AML-193 (cell line): Measurements from ENCODE around the gene PAQR5.
"Not testable (repeated sequence)": the region's sequence is repeated elsewhere in the genome, so short reads cannot be mapped to it uniquely, and the experiment has no call there.

ENCODE experiments used
- DNase-seq, 2 experiments: peaks; one replicate each; lab custom pipeline; 2025; lab: John Stamatoyannopoulos, UW

PAQR5 gene, protein sequence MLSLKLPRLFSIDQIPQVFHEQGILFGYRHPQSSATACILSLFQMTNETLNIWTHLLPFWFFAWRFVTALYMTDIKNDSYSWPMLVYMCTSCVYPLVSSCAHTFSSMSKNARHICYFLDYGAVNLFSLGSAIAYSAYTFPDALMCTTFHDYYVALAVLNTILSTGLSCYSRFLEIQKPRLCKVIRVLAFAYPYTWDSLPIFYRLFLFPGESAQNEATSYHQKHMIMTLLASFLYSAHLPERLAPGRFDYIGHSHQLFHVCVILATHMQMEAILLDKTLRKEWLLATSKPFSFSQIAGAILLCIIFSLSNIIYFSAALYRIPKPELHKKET

DNA sequence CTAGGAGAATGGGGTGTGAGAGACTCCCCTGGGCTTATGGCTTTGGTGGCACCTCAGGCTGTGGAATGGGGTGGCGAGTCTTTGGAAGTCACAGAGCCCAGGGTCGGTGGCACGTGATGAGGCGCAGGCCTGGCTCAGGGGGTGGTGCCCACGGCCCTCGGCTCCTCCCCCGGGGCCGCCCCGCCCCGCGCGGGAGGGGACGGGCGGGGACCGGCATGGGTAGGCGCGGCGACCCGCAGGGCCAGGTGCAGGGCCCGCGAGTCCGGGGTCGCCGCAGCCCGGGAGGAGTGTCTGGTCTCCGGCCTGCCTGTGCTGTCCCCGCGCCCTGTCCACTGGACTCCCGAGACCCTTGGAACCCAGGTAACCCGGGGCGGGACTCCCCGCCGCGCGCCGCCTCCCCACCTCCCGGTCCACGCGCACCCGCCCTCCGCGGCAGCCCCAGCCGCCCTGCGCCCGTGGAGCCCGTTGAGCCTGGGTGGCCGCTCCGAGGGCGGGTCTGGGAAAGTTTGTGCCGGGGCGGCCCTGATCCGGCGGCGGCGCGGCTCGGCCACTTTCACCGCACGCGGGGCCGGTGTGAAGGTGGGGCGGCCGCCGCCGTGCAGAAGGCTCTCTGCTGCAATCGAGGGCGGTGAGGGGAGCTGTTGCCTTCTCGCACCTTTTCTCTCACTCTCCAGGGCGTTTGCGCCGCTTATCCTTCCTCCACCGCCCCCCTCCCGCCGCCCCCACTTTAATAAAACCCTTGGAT, at the start of gene PAQR5:
Gene PAQR5 (plus strand): TSS at position 216 of the 745 bp plus-strand sequence. CDS start 61,169 bp downstream, outside the sequence.
- no peak for DNase-seq

DNA sequence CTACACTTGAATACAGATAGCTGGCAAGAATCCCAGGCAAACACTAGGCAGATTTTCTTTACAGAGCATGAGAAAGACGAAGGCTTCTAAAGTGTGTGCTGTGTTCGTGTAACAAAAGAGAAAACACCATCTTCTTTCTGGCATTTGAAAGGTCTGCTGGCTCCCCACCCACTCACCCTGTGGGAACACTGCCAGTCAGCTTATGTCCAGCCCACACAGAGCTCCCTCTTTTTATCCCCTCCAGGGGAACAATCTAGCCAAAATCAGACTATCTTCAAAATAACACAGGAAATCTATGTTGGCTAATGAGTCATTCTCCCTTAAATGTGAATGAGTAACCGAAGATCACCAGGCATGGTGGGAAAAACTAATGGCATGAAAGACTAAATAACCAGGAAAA, 45.6 kb upstream of the PAQR5 start:
- DNase-seq: no peak

DNA sequence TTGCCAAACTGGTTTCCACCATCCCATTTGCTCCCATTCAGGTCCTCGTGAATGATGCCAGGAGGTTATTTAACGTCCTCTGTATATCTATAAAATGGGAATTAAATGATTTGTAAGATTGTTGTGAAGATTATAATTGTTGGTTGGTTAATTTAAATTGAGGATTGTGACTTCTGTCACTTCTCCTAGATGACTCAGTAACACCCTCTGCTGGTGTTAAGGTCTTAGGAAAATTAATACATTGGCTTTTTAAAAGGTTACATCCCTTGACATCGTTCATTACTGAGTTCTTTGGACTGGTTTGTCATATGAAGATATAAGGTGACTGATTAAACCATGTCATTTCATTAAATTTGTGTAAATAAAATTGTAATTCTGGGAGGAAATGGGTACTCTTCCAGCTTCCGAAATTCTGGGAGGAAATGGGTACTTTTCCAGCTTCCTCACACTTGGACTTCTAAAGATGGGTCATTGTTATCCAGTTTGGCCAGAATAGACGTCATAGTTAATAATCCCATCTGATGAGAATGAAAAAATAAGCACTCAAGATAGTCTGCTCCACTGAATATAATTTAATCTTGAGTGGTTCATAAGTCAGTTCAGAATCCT, 33.3 kb upstream of the PAQR5 start:
- peak; percentile 34 to 36 for DNase-seq

DNA sequence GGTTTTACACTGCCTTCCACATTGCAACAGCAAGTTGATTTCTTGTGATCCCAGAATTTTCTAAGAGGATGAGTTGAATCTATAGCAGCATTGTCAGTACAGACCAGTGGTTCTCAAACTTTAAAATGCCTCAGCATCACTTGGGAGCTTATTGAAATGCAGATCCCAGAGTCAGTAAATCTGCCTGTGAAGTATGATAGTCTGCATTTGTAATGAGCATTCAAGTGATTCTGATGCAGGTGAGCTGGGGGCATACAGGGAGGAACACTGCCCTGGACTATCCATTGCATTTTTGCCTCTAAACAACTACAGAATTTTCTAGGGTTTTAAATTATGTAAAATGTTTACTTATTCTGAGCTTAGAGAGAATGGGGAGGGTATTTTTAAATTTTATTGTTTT, 27.5 kb upstream of the PAQR5 start:
- no peak for DNase-seq

DNA sequence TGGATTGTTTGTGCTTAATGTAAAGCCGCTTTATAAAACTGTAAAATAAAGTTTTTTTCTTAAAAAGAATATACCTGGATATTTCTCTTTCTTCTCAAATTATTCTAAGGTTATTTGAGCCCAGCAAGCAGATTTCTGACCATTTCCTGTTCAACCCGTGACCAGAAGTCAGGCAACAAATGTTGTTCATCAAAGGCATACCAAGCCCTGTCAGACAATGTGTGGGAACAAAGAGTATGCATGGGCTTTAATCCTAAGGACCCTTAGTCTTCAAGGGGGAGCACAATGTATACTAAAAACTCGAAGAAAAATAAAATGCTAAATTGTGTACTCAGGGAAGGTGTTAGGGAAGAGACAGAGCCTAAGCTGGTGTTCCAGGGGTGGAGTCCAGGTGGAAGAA, 26.6 kb upstream of the PAQR5 start:
- no peak for DNase-seq

DNA sequence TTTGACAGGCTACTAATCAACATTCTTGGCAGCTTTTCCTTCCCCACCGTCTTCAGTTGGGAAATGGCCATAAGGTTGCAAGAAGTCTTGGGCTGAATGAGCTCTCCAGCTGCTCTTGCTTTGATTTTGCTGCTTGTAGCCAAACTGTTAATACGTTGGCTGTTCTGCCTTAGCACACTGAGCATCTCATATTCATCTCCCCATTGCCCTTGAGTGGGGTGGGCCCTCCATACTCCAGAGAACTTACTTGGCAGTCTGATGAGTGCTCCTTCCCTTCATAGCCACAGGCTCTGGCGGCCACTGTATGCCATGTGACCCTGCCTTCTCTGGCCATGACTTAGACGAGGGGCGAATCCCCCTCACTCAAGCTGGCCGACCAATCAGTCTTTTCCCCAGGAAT, 25.8 kb upstream of the PAQR5 start:
- DNase-seq: no peak

DNA sequence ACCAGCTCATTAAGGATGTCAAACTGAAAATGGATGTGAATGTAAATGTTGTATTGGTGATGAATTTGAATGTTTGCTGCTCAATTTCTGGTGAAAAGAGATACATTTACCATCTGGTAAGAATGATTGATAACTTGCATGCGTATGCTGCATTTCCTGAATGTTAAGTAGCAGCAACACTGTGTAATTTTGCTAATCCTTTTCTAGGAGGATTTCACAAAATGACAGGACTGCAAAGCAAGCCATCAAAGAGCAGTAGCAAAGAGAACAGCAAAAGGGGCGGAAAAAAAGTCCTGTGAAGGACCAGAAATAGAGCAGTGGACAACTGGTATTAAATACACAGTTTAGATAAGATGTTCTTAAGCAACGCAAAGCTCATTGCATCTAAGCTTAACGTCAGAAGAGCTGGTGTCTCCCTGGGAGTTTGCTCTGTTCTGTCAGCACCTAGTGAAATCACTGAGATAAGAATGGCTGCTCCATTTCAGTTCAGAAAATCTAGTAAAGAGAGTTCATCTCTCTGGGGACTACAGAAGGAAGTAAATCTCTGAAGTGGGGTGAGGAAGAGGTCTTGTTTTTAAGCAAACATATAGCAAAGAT, 23.5 kb upstream of the PAQR5 start:
- DNase-seq: no peak

DNA sequence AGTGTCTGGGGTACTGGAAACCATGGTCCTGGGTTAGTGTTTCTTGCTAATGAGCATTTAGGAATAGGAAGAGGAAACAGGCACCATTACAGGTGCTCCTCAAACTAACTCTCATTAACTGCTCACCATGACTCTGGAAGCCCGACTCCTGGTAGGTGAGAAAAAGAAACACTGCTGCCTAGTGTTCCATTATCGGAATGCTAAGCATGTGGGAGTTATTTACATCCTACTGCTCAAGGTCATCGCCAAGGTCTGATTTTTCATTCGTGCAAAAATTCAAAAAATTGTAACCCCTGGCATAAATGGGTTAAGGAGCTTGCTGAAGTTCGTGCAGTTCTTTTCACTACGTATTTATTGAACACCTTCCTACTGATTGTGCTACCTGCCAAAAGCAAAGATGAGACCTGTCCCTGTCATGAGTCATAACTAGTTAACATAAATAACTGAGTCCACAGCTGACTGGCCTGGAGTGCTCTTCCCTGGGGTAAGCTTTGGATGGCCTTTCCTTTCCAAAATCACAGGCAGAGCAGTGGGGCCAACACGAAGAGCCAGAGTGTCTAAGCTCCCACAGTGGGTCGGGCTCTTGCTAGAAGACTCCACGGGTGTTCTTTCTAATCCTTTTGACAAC, 22.7 kb upstream of the PAQR5 start:
- DNase-seq: no peak

DNA sequence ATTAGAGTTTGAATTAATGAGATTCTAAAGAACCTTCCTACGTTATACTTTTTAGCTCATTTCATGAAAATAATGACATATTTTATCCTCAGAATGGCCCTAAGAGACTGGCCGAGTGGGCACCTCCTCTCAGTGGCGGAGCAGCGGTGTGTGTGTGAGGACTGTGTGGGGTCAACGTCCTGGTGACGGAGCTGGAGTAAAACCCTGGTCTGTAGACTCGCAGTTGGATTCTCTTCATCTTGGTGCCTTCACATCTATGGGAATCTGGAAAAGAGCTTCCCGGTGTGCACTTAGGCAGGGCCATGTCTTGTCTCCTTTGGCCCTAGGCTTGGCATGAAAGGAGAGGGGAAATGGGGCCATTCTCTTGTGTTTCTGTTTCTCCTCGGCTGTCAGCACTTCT, 21.4 kb upstream of the PAQR5 start:
- DNase-seq: no peak

DNA sequence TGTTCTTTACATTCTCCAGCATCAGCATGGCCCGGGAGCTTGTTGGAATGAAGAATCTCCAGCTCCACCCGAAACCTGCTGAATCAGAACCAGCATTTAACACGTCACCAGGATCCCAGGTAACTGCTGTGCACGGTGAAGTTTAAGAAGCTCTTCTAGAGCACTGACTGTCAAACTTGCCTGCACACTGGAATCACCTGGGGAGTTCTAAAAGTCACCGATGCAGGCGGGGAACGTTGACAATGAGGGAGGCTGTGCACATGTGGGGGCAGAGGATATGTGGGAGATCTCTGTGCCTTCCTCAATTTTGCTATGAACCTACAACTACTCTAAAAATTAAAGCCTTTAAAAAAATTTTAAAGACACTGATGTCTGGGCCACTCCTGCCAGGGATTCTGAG, 19.1 kb upstream of the PAQR5 start:
- no peak for DNase-seq

DNA sequence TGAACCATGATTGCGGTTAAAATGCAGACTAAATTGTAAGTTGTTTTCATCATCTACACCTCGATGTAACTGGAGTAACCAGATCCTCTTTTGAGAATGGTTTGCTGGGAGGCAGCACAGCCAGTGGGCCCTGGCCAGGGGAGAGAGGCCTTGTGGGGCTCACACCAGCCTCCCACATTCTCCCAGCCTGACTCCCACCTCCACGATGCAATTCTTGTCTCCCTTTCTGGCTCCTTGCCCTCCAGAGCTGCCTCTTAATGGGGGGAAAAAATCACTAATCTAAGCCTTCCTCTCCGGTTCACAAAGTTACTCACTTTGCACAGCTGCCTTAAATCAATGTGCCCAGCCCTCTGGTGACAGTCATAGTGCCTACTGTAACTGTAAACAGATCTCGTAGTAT, 17.9 kb upstream of the PAQR5 start:
- DNase-seq: no peak

DNA sequence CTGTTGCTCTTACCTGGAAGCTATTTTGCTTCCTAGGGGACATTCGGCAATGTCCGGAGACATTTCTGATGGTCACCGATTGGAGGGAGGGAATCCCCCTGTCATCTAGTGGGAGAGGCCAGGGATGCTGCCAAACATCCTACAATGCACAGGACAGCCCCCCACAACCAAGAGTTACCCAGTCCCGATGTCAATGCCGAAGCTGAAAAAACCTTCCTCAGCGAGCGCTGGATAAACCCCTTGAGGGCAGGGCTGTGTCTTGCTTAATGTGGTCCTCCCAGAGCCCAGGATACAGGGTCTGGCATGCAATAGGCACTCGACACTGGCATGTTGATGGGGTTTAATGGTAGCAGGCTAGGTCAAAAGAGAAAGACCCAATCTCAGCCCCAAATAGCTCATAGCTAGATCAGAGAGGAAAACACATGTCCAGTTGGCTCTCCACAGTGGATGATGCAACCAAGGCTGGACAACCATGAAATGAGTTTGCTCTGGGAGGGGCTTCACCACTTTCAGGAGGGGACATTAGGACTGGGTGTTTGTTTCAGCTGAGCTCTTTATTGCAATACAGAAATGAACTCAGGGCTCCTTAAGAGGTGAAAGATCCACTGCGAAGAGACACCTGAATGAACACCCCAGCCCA, 16.5 kb upstream of the PAQR5 start:
- DNase-seq: no peak

DNA sequence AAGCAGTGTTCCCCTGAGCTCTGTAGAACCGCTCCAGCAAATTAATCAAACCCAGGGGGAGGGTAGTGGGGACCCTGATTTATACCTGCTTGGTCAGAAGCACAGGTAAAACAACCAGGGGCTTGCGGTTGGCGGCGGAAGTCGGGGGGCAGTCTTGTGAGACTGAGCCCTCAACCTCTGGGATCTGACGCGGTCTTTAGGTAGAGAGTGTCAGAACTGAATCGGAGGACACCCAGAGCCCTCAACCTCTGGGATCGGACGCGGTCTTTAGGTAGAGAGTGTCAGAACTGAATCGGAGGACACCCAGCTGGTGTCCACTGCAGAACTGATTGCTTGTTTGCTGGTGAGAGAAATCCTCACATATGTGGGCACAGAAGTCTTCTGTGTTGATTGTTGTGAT, 12.9 kb upstream of the PAQR5 start:
- DNase-seq: no peak

DNA sequence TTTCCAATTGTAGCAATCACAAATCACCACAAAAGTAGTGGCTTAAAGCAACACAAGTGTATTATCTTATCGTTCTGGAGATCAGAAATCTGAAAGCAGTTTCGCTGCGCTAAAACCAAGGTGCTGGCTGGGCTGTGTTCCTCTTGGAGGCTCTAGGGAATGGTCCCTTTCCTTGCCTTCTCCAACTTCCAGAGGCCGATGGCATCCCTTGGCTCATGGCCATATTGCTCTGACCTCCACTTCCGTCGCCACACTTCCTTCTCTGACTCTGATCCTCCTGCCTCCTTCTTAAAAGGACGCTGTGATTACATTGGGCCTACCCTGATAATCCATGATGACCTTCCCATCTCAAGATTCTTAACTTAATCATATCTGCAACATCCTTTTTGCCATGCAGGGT, 10.7 kb upstream of the PAQR5 start:
- DNase-seq: no peak

DNA sequence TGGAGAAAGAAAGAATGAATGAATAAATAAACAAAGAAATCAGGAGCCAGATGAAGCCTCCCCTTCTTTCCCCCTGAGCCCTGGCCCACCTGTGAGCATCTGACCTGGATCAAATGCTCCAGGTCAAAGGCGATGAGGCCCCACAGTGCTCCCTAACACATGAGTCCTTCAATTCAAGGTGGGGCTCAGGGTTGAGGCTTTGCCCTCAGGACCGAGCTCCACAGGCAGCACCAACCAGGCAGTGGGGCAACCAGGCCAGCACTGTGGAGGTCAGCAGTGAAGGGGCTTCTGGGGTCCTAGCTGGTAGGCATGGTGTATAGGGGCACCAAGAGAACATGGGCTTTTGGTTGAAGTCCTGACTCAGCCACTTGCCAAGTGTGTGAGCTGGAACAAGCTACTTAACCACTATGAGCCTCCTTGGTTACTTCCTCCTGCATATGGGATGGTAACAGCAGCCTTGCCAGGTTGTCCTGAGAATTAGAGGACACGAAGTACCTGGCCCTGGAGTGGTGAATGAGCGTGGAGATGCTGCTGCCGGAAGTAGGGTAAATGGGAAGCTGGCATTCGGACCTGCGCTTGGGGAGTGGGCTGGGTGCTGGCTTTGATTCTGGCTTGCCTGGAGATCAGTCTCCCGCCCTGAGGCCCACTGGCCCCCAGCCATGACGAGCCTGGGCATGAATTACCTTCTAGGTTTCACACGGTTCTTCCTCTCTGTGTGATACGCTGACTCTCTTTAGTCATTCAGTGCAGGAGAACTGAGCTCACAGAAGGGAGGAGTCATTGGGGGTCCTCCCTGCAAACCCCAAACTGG, 10.0 kb upstream of the PAQR5 start:
- DNase-seq: no peak

DNA sequence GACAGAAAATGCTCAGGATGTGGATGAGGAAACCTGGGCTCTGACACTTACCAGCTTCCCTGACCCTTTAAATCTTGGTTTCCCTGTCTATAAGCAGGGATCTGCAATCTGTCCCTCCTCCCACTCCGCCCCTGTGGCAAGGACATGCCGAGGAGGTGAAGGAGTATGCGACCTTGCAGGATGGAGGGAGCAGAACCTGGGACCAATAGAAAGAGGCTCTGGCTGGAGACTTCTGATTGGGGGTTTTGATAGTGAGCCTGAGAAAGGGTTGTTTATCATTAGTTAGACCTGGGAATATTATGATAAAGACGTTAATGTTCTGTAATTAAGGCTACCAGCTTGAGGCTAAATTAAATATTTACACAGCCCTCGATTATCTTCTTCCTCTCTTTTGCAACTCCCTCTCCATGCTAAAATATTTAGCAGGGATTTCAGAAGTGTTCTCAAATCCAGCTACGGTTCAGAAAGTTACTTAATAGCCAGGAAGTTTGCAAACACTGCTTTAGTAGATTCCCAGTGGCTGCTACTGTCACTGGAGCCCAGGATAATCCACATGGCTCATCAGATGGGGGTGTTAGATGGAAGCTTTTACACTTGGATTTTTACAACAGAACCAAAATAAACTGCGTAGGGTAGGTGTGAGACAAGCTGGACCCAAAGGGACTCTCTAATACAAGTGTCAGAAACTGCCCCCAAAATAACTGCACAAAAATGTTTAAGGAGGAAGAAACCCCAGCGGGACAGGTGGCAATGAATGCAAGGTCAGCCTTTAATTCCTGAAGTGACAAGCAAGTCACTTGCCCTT, 9.2 kb upstream of the PAQR5 start:
- DNase-seq: no peak

DNA sequence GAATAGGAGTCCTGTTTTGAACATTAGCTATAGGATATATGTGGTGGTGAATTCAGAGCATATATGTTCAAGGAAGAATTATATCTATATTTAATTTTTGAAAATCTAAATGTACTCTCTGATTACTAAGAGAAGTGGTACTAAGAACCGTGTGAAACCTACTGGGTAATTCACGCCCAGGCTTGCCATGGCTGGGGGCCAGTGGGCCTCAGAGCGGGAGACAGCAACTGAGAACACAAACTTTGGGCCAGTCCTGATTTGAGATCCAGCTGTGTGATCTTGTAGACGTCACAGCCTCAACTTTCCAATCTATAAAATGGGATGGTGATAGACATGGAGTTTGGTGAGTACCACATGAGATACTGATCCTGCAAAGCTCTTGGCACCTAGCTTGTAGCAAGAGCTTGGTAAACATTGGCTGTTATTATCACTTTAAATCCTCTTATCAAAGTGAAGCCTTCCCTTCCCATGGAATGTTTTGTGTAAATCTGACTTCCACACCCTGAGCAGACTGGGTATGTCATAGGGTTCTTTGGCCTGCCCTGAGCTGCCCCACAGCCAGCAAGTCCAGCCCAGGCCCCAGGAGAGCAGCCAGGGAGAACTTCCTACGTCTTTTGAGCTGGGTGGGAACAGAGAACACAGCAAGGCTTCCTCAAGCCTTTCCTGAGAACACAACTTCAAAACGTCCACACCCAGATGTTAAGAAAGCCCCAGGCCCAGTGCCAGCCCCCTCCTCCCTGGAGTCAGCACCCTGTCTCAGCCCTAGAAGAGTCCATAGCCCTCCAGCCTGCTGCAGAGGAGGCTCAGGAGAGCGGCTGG, 8.2 kb upstream of the PAQR5 start:
- no peak for DNase-seq

DNA sequence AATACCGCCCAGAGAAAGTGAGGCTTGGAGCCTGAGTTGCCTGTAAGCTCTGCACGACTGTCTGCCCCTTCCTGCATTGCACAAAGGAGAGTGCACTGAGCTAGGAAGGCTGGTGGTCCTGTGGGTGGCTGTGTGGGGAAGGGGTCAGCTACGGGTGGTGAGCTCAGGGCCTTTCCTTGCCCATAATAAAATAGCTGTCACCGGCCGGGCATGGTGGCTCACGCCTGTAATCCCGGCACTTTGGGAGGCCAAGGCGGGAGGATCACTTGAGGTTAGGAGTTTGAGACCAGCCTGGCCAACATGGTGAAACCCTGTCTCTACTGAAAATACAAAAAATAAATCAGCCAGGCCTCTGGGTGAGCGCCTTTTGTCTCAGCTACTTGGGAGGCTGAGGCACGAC, 7.1 kb upstream of the PAQR5 start:
- DNase-seq: not testable (repeated sequence)

DNA sequence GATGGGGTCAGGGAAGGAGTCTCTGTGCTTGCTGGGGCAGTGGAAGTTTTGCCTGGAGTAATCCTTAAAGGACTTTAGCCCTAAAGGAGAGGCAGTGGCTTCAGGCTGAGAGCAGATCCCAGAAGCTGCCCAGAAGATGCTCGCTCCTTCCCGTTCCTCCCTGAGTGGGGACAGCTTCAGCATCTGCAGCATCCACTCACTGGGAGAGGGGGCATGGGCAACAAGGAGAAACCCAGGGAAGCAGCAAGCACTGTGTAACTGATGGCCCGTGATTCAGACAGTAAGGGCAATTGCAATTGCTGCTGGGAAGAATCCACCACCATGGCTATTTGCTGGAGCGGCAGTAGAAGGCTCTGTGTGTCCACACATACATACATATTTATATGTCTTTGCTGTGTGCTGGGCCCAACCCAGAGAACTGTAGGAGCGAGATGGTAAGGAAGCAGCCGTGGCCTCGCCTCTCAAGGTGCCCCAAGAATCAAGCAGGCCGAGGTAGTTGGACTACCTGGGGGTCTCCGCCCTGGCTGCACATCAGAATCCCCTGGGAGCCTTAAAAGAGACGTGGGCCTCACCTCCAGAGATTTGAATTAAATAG, 5.8 kb upstream of the PAQR5 start:
- no peak for DNase-seq
